ENCODE measurements around the gene BDKRB1.

BDKRB1 gene

DNA sequence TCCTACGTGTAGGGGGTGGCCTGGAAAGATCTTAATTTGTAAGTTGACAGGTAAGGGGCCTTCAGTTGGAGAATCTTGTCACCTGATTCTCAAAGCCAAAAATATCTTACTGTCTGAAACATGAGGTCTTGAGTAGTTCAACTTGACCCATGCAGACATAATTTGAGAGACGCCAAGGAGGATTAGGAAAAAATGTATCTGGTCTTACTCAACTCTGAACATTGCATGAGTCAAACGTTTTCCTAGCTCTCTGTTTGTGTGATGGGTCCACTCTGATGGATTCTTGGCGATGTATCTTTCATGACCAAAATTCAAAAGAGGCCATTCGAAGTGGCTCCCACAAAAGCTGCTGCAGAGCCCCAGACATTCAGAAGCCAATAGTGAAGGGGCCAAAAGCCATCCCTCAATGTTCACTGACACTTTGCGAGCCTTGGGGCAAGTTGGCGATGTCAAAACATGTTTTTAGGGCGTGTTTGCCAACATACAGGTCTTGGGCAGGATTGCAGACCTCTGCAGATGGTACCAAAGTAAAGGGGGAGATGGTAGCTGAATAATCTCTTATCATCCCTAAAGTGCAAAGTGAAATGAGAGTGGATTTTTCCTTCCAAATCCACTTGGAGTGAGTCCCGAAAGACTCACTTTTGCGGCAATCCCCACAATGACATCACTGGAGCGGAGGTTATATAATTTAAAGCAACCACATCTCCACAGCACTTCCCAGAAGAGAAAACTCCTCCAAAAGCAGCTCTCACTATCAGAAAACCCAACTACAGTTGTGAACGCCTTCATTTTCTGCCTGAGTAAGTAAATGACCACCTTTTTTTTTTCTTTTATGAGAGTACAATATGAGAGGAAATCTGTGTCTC lies at the start of gene BDKRB1:
Gene BDKRB1 (plus strand): TSS at position 710 of the 866 bp plus-strand sequence. CDS start 7,473 bp downstream, outside the sequence.
- peak; percentile 86 for DNase-seq (ENCODE audit: low spot score)

DNA sequence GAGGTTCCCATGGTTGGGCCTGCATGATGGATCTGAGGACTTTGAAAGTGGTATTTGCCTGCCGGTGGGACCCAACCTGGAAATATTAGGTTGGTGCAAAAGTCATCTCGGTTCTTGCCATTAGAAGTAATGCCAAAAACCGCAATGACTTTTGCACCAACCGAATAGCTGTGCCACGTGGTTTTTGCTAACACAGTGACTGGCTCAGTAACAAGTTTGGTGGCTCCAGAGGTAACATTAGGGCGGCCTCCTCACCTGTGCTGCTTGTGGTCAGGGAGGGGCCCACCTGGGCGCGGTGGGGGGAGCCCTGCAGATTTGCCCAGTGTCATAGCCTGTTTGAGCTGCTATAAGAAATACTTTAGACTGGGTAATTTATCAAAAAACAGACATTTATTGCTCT lies 49.5 kb upstream of the BDKRB1 start:
- no peak for DNase-seq (ENCODE audit: low spot score)

DNA sequence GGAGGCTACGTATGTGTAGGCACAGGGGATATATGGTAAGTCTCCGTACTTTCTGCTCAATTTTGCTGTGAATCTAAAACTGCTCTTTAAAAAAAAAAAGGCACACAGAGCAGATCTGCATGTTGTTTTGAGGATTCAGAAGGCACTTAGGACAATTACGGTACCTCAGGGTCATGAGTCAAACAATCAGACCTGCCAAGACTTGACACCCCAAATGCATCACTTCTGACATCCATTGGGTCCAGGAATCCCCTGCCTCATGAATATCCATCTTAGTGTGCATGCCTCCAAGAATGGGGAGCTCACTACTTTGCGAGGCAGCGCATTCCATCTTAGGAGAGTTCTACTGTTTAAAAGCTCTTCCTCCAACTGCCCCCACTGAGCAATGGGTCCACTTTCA lies 48.3 kb upstream of the BDKRB1 start:
- DNase-seq (ENCODE audit: low spot score) = no peak

DNA sequence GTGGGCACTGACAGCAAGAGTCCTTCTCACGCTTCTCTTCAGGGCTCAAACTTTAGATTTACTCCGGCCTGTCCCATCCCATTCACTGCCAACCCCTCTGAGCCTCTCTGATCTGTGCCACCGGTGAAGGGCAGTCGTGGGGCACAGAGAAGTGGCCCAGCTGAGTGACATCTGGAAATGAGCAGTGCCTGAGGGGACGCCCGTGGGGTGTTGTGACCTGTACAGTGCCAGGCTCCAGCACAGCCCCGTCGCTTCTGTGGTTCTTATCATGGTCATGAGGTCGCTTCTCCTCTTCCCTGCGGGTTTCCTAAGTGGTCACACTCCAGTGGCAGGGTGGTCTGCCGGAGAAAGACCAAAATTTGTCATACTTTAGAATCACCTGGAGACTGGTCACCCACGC lies 47.3 kb upstream of the BDKRB1 start:
- DNase-seq (ENCODE audit: low spot score) = no peak

DNA sequence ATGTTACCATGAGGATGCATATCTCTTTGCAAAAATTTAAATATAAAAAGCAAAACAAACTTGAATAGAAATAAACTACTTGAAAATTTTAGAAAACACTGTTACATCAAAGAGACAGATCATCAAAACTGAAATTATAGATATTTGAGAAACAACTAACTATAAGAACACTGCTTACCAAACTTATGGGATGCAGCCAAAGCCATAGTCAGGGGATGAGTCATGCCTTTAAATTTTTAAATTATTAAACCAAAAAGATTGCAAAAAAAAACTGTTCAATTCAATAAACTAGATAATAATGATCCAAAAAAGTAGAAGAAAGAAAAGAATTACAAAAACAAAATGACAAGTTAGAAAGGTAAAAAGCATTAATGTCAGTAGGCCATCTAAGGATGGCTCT lies 43.9 kb upstream of the BDKRB1 start:
- DNase-seq (ENCODE audit: low spot score) = no peak

DNA sequence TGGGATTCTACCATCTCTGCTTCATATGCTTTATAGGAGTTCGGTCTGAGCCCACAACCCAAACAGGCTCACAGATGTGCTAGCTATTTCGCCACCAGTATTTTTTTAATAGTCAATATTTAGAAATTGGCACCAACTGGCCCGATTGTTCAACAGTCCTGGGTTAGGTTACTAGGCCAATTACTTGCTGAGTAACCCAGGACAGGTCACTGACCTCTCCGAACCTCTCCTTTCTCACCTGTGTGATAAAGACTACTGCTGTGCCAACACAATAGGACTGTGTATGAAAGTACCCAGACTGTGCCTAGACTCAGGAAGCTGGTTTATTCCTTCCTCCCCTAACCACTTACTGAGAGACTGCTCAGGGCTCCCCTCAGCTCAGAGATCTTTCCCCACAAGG lies 43.1 kb upstream of the BDKRB1 start:
- DNase-seq (ENCODE audit: low spot score) = no peak

DNA sequence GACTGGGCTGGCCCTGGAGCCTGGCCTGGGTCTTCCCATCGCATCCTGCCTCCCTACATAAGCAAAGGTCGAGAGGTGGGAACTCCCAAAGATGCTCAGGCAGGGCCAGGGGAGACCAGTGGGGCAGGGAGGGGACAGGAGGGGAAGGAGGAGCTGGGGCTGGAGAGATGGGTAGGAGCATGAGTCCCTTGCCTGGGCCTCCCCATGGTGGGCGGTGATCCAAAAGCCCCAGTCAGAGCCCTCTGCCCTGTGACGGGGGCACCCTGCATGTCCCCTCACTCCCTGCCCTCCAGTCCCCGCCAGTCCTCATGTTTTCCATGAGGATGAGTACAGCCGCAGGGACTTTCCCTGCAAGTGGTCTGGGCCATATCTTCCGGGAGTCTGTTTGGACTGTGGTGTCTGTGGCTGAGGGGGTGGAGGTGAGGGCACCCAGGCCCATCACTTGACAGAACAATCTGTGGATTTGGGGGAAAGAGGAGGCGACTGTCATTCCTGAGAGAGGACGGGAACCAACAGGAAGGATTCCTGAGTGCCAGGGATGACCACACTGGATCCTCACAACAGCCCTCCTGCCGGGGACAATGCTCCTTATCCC lies 42.0 kb upstream of the BDKRB1 start:
- no peak for DNase-seq (ENCODE audit: low spot score)

DNA sequence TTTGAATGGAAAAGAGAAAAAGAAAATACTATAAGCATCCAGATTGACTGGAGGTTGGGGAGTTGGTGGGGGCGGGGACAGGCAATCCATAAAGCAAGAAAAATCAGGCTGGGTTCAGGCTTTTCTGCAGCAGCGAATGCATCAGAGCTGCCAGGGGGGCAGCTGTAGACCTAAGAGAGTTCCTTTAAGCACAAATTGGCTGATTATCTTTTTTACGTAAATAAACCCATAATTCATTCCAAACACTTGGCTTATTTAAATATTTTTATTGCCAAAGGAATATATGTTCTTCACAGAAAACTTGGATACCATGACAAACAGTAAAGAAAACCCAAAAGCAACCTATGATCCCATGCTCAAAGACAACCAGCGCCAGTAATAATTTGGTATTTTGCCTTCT lies 41.2 kb upstream of the BDKRB1 start:
- DNase-seq (ENCODE audit: low spot score) = no peak

DNA sequence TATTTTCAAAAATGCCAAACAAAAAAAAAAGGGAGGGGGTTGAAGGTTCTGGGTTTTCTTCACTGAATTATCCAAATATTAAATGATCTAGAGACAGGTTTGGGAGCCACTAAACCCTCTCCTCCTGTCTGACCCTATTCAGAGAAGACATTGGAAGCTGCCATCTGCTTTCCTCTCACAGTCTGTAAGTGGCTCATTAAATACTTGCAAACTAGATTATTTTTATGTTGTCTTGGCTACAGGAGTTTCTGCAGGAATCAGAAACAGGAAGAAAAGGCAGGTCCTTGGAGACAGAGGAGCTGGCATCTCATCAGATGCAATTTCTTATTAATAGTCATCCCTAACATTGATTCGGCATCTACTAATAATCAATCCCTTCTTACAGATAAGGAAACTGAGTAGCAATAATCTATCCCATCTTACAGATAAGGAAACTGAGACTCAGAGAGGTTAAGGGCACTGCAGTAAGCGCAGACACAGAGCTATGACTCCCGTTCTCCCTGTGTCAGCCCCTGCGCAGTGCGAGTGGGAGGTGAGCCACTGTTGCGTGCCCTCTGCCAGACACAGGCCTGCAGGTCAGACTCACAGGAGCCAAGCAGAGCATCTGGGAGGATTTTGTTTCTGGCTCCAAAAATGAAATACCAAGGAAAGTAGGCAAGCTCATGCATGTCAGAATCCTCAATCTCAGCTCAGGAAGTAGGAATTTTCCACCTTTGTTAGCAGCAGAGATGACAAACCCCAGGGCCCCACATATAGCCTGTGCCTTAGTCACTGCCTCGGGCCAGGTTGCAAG lies 40.4 kb upstream of the BDKRB1 start:
- DNase-seq (ENCODE audit: low spot score) = peak; percentile 21

DNA sequence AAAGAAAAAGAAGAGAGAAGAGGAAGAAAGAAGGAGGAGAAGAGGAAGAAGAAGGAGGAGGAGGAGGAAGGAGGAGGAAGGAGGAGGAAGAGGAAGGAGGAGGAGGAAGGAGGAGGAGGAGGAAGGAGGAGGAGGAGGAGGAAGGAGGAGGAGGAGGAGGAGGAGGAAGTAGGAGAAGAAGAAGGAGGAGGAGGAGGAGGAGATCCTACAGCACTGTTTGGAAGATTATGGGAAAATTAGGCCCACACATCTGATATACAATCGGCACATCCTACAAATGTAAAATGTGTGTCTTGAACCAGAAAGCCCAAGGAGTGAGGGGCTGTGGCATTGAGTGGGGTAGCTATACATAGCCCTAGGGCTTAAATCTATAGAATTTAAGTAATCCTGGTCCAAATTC lies 39.4 kb upstream of the BDKRB1 start:
- DNase-seq (ENCODE audit: low spot score) = no peak

DNA sequence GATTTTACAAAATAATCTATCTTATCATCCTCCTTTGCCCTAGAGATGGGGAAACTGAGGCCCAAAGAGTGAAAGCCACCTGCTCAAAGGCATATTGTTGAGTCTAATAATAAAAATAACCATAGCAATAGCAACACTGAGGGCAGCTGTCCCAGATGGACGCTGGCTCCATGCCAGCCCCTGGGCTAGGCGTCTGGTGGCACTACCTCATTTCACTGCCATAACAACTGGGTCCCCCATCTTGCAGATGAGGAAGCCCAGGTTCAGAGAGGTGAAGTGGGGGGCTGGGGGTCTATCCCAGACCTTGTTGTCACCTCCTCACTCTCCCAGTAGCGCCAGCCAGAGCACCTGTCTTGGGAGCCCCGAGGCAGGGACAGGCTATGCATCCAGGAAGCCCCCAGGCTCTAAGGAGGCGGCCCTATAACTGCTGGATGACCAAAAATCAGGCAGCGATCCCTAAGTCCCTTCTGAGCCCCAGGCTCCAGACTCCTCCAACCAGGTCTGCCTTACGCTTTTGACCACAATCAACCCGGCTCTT lies 38.6 kb upstream of the BDKRB1 start:
- DNase-seq (ENCODE audit: low spot score) = no peak

DNA sequence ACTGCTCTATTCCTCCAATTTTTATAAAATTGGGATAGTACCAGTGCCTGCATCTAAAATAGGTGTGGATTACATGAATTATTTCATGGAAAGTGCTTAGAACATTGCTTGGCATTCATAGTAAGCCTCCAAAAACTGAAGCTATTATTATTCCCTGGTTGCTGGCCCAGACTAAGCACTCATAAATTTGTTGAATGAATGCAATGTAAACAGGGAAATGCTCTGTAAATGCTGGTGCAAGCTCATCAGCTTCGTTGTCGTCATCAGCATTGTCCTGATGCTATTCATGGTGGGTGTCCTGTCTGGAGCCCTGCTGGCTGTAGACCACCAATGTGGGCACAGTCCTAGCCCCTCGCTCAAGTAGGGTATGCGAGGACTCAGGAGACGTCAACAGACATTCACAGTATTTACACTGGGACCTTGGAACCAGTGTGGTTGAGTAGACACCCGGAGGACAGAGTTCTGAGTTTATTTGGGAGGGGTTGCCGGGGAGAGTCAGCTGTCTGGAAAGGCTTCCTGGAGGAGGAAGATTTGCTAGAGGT lies 34.8 kb upstream of the BDKRB1 start:
- no peak for DNase-seq (ENCODE audit: low spot score)

DNA sequence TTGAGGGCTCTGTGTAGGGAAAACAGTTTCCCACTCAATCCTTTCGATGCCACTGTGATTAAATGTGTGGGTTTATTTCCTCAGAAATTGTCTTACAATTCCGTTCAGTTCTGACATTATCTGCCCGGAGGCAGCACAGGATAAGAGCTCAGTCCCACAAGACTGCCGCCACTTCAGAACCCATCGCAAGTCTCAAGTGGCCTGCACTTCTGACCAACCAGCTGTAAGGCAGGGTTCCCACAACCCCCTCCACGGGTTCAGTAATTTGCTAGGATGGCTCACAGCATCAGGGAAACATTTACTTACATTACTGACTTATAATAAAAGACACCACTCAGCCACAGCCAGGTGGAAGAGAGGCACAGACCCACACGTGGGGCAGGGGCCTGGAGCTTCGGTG lies 34.2 kb upstream of the BDKRB1 start:
- no peak for DNase-seq (ENCODE audit: low spot score)

DNA sequence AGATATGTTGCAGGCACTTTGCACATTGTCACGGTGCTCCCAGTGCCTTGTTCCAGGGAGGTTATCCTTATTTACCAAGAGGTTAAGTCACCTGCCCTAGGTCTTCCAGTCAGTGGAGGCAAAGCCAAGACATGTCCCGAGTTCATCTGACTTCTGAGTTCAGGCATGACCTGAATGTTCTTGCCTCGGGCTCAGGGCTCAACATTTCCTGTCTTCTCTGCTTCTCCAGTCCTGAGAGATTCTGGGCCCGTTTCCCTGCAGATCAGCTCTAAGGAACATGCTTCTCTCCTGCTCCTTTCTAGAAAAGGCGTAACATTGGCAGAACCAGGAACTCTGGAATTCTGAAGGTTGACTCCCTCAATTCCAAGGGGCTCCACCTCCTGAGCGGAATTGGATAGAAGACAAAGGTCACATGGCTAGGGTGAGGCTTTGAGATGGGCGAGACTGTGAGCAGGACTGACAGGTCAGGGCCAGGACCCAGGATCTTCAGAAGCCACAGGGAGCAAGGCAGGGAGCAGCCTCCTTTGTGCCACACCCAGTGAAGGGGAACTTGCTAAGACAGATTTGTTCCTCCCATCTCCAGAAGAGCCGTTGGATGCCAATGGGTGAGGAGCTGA lies 31.4 kb upstream of the BDKRB1 start:
- DNase-seq (ENCODE audit: low spot score) = no peak

DNA sequence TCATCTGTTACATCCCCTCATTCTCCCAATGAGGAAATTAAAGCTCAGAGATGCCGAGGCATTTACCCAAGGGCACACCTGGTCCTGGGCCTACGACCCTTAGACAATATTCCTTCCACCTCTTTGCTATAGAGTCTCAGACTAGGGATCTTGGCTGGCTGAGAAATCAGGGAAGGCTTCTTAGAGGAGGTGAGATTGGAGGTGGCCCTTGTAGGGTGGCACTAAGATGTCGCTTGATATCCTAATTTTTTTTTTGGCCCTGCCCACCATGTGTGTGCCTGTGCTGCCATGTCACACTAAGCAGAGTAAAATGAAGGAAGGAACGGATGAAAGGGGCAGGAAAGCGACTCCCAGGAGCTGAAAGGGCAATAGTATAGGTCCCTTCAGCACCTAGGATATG lies 30.8 kb upstream of the BDKRB1 start:
- DNase-seq (ENCODE audit: low spot score) = no peak

DNA sequence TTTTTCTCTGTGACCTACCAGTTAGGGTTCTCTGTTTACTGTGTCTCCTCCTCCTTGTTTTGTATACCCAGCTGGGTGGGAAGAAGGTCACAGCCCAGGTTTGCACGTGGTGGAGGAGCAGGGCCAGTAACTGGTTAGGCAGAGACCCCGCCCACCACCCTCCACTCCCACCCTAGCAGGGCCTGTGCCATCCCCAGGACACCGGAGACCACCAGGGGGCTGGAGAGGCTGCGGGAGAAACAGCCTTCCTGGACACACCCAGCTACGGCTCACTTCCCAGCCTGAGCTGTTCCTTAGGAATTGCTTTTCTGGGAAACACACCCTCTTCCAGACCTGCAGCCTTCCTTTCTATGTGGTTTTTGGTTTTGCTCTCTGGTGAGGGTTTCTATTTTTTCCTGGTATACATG lies 30.3 kb upstream of the BDKRB1 start:
- peak; percentile 84 for DNase-seq (ENCODE audit: low spot score)

DNA sequence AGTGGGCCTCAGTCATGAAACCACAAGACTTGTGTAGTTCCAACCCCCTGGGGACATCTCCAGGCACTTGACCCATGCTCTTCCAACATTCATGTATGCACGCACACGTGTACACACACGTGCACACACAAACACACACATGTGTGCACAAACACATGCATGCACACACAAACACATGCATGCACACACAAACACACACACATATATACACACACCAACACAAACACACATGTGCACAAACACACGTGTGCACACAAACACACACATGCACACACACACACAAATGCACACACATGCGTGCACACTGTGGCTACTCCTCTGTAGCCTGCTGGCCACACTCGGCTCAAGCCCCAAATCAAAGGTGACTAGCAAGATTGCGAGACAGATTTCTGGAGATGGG lies 28.6 kb upstream of the BDKRB1 start:
- no peak for DNase-seq (ENCODE audit: low spot score)

DNA sequence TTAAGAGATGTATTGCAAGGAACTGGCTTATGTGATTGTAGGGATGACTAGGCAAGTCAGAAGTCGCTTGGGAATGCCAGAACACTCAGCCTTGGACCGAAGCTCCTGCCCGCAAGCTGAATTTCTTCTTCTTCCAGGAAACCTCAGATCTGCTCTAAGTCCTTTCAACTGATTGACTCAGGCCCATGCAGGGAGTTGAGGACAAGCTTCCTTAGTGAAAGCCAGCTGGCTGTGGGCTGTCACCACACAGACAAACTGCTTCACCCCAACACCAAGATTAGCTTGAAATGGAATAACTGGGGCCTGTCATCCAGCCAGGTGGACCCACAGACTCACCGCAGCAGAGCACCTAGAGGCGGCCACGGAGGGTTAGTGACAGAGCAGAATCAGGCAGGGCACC lies 26.7 kb upstream of the BDKRB1 start:
- DNase-seq (ENCODE audit: low spot score) = no peak

DNA sequence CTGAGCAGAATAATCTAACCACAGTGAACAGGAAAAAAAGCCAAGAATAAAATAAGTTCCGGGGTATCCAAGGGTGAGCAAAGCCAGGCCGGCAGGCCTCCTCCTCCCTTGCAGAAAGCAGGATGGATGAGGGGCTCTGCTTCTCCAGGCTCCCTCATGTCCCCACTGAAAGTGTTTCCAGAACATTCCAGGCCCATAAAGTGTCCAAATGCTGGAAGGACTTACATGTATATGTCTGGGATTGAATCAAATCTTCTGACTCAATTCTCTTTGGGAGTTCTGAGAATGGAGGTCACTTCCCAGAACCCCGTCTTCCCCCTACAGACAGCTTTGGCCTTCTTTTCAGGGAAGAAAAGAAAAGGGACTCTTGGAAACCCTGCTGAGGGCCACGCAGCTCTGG lies 25.0 kb upstream of the BDKRB1 start:
- DNase-seq (ENCODE audit: low spot score) = no peak

DNA sequence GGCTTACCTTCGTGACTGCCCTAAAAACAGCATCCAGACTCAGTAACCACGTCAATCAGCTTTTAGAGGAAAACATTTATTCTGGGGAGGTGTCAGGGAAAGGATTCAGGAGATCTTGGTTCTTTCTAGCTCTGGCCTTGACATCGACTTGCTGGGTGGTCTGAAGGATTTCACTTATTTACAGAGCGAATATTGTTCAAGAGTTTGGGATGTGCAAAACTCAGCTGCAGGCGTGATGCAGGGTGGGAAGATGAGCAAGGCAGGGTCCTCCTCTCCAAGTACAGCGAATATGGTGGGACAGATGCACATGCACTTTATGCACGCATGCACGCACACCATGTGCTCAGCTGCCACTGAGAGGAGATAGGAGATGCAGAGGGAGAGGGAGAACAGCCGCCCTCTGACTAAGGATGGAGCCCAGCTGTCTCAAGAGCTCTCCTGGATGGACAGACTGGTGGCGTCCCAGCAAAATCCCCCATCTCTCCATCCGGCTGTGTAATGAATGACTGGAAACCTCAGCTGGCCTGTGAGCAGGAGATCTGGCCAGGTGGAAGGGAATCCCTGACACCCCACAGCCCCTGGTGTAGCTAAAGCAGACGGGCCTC lies 24.4 kb upstream of the BDKRB1 start:
- DNase-seq (ENCODE audit: low spot score) = no peak

DNA sequence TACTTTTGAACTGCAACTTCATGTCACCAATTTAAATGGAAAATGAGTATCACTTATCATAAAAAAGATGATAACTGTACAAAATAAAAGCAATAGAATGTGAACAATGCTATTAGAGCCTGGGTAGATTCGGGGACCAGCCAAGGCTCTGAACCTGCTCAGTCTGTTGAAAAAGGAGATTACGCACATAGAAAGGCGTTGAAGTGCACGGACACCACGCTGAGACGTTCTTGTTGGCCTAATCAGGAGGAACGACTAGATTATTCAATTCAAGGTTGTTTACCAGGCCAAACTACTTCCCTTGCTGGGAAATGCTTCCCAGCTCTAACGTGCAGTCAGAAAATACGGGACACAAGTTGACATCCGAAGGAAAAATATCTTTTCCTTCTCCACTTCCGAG lies 23.5 kb upstream of the BDKRB1 start:
- no peak for DNase-seq (ENCODE audit: low spot score)

DNA sequence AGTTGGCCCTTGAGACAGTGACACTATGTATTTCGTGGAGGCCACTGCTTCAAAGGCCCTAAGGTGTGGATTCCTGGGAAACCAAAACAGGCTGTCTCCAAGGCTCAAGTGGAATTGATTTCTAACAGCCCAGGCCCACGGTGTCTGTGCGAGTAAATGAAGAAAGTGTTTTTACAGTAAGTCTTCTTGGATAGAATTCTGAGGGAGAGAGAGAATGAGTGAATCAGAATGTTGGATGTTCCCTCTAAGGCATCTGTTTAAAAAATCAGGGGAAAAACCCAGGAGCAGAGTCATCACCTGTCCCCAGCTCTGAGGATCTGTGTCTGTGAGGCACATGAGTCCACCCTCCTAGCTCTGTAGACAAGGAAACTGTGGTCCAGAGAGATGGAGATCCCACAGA lies 22.3 kb upstream of the BDKRB1 start:
- no peak for DNase-seq (ENCODE audit: low spot score)

Measured in AG08395 (cell line).